HS-27A (cell line): Measurements from ENCODE around the gene DIRAS1.
"Not testable (repeated sequence)": the region's sequence is repeated elsewhere in the genome, so short reads cannot be mapped to it uniquely, and the experiment has no call there.

Experiments
- DNase-seq: peaks from one replicate; pipeline ENCODE4 v3.0.0-alpha.2; 2012; ENCODE audit warnings: low read depth, missing footprints

DIRAS1 gene

DNA sequence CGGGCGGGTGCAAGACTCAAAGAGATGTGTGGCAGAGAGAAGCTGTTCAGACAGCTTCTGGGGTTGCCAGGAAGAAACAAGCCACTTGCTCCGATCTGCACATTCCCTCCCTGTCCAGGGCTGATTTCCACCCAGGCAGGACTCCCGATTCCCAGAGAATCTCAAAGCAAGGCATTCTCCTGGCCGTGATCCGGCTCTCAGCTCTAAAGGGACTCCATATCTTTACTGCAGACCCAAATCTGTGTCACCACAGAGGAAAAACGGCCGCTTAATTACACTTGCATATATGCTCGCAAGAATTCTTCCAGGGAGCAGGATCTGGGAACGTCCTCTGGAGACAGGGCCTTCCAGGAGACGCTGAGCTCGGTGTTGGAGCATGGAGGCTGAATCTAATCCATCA lies 44.3 kb downstream of the DIRAS1 start:
- no peak for DNase-seq

DNA sequence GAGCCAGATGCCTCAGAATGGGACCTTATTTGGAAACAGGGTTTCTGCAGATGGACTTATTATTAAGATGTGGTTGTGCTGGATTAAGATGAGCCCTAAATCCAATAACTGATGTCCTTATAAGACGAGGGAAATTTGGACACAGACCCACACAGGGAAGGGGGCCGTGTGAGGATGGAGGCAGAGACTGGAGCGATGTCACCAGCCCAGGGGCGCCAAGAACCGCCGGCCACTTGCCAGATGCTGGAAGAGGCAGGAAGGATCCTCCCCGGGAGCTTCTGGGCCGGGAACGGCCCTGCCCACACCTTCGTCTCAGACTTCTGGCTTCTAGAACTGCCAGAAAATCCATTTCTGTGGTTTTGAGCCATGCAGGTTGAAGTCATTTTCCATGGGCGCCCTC lies 45.3 kb downstream of the DIRAS1 start:
- DNase-seq, result no peak

GRCh38 chr19:2670217-2670616 lies 51.0 kb downstream of the DIRAS1 start:
- DNase-seq, result no peak

DNA sequence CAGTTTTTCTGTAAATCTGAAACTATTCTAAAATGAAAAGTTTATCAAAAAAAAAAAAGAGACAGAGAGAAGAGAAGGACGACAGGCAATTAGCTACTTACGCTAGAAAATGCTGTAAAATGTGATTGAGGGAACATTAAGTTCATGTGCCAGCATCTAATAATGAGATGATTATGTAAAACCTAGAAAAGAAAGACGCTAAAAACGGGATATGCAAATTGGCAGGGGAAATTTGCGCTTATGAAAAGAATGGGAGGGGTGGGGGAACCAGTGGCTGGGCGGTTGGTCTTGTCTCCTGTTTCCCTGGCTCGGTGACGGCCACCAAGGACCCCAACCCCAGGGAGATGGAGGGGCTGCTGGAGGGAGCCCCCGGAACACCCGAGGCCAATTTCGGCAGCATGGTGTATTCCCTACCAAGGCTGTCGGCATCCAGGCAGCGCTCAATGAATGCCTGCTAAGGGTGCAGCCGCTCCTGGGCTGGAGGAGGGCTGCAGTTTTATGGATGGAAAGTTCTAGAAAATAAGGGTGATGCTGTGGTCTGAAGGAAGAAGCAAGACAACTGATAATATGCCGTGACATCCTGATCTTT lies 52.9 kb downstream of the DIRAS1 start:
- no peak for DNase-seq

DNA sequence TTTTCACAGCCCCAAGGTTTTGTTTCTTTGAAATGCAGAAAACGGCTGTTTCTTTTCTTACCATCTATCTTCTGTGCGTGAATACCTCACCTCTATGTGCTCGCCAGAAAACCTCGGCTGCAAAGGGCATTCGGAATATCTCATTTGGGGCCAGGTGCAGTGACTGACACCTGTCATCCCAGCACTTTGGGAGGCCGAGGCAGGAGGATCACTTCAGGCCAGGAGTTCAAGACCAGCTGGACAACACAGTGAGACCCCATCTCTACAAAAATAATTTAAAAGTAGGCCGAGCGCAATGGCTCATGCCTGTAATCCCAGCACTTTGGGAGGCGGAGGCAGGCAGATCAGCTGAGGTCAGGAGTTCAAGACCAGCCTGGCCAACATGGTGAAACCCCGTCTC lies 53.8 kb downstream of the DIRAS1 start:
- not testable (repeated sequence) for DNase-seq

- DNase-seq, result no peak
Observed at GRCh38 chr19:2666344-2666994, 54.7 kb downstream of the DIRAS1 start.

- DNase-seq, result no peak
Observed at GRCh38 chr19:2665103-2665502, 56.1 kb downstream of the DIRAS1 start.
